Endothelial cell of umbilical vein (primary cell): ENCODE results near the gene CROCC. TPM values are rescaled to one million over a fixed set of nuclear protein-coding genes. Genes with fewer than 3 reads are reported as not detected.
"Not testable (repeated sequence)": the region's sequence is repeated elsewhere in the genome, so short reads cannot be mapped to it uniquely, and the experiment has no call there.

Experiments used
- BruUV-seq: library from RNA; stranded (reverse); fragments of 400-500 nt; replicated peaks from 2 replicates; lab custom pipeline; 2021; lab: Mats Ljungman, UMichigan
- CTCF ChIA-PET: fragments of 300-600, 350-600 bp; sonication (Branson Sonifier 250); formaldehyde crosslinking; loops from one replicate; lab custom pipeline; 2021; ENCODE audit warnings: antibody characterized with exemption, inconsistent platforms; lab: Charles Lee
- POLR2A ChIA-PET: fragments of 300-600, 350-600 bp; sonication (Branson Sonifier 250); formaldehyde crosslinking; loops from one replicate; lab custom pipeline; 2021; ENCODE audit warnings: antibody characterized with exemption, inconsistent platforms; lab: Charles Lee
- DNase-seq: peaks from one replicate; pipeline ENCODE4 v3.0.0-alpha.2; 2011; ENCODE audit warnings: low read depth, low spot score
- FAIRE-seq: peaks from 2 replicates; lab custom pipeline; 2011; peaks lifted over from hg19 to GRCh38; lab: Jason Lieb, UNC
- H2AFZ ChIP-seq: 2 replicates; pipeline ENCODE4 v1.6.0; 2012; ENCODE audit warnings: low read depth, low read length, control low read depth, inconsistent platforms
- H3K27ac ChIP-seq: 2 replicates; pipeline ENCODE4 v1.5.1; 2011; ENCODE audit warnings: low read depth, mild to moderate bottlenecking, control low read depth, low read length, moderate library complexity; ENCODE audit not compliant: insufficient read depth
- H3K27me3 ChIP-seq, 2 experiments: 2 replicates each; pipeline versions ENCODE4 v1.6.0 to v1.6.1; 2011; ENCODE audit warnings: low read length in 2 of 2, mixed read lengths in 1 of 2; ENCODE audit not compliant: control insufficient read depth in 2 of 2, insufficient read depth in 2 of 2
- H3K36me3 ChIP-seq, 2 experiments: 2 replicates in 1 of 2; 3 replicates in 1 of 2; pipeline ENCODE4 v1.5.1; 2011; ENCODE audit warnings: low read length in 2 of 2, mild to moderate bottlenecking in 1 of 2, moderate library complexity in 1 of 2; ENCODE audit not compliant: control insufficient read depth in 2 of 2, insufficient read depth in 2 of 2; ENCODE audit errors: extremely low read depth in 1 of 2
- H3K4me1 ChIP-seq: 3 replicates; pipeline ENCODE4 v1.5.1; 2011; ENCODE audit warnings: mild to moderate bottlenecking, low read length; ENCODE audit not compliant: control insufficient read depth, insufficient read depth; ENCODE audit errors: extremely low read depth
- H3K4me2 ChIP-seq: 2 replicates; pipeline ENCODE4 v1.6.1; 2011; ENCODE audit warnings: low read length, control low read depth, mixed read lengths; ENCODE audit not compliant: insufficient read depth
- H3K4me3 ChIP-seq, 3 experiments: fragments of 200-600 bp in 1 of 3; sonication (generic), shearing (Covaris generic) in 1 of 3; replicated peaks in 1 of 3; 2 replicates each; pipeline ENCODE4 v1.5.1; 2011 to 2016; ENCODE audit warnings: control low read depth in 3 of 3, low read length in 3 of 3, mild to moderate bottlenecking in 2 of 3, inconsistent platforms in 1 of 3, low read depth in 1 of 3, moderate library complexity in 1 of 3; ENCODE audit not compliant: insufficient read depth in 1 of 3
- H3K79me2 ChIP-seq: 2 replicates; pipeline ENCODE4 v1.6.0; 2012; ENCODE audit warnings: low read length, inconsistent platforms; ENCODE audit not compliant: control insufficient read depth, insufficient read depth
- H3K9ac ChIP-seq: replicated peaks from 2 replicates; pipeline ENCODE3; 2011; ENCODE audit warnings: low read length, control low read depth; ENCODE audit not compliant: insufficient read depth; ENCODE audit errors: extremely low read depth
- H3K9me1 ChIP-seq: replicated peaks from 3 replicates; pipeline ENCODE4 v1.6.0; 2011; ENCODE audit warnings: mild to moderate bottlenecking, low read length; ENCODE audit not compliant: control insufficient read depth, insufficient read depth; ENCODE audit errors: extremely low read depth
- H3K9me3 ChIP-seq: replicated peaks from 2 replicates; pipeline ENCODE4 v1.5.1; 2012; ENCODE audit warnings: low read length, inconsistent platforms; ENCODE audit not compliant: control insufficient read depth, insufficient read depth
- H4K20me1 ChIP-seq: replicated peaks from 2 replicates; pipeline ENCODE3; 2011; ENCODE audit warnings: mild to moderate bottlenecking, low read length; ENCODE audit not compliant: control insufficient read depth, insufficient read depth; ENCODE audit errors: extremely low read depth
- EZH2 ChIP-seq: IDR thresholded peaks from 2 replicates; pipeline ENCODE4 v1.6.1; 2012; ENCODE audit warnings: borderline replicate concordance, low read depth, mild to moderate bottlenecking, moderate library complexity, low read length, inconsistent platforms; ENCODE audit not compliant: severe bottlenecking
- FOS ChIP-seq: IDR thresholded peaks from 2 replicates; pipeline ENCODE4 v1.6.1; 2011; ENCODE audit warnings: mild to moderate bottlenecking, low read length, moderate library complexity, borderline replicate concordance; ENCODE audit not compliant: insufficient read depth
- GATA2 ChIP-seq: IDR thresholded peaks from 2 replicates; pipeline ENCODE4 v1.7.0; 2011; ENCODE audit warnings: low read depth, mild to moderate bottlenecking, moderate library complexity, mixed read lengths, low read length; ENCODE audit not compliant: insufficient read length, insufficient read depth
- JUN ChIP-seq: IDR thresholded peaks from 2 replicates; pipeline ENCODE4 v1.6.1; 2011; ENCODE audit warnings: borderline replicate concordance, low read depth; ENCODE audit not compliant: insufficient read length, insufficient read depth
- MAX ChIP-seq: IDR thresholded peaks from 2 replicates; pipeline ENCODE4 v1.6.1; 2011; ENCODE audit not compliant: insufficient read depth, insufficient read length
- MYC ChIP-seq: IDR thresholded peaks from one replicate; pipeline ENCODE4 v1.6.1; 2011; ENCODE audit warnings: mild to moderate bottlenecking, low read depth, low read length
- POLR2A ChIP-seq: IDR thresholded peaks from 2 replicates; pipeline ENCODE4 v1.6.1; 2012; ENCODE audit warnings: low read depth, mild to moderate bottlenecking, control low read depth, low read length
- POLR2AphosphoS5 ChIP-seq: IDR thresholded peaks from 2 replicates; pipeline ENCODE4 v1.6.1; 2012; ENCODE audit warnings: low read depth, mild to moderate bottlenecking, control low read depth, low read length, moderate library complexity; ENCODE audit not compliant: insufficient read depth
- dilution Hi-C: fragments of 300-500 bp; cut with MboI; formaldehyde crosslinking; loops from one replicate; pipeline ENCODE4 v1.15.0; 2019; ENCODE audit warnings: low sequenced_read_pairs; ENCODE audit not compliant: extremely low pct_ligation_motif_present
- intact Hi-C: fragments of 100-400 bp; cut with micrococcal nuclease; formaldehyde crosslinking; loops from one replicate; pipeline ENCODE4 v1.10.0; 2022
- polyA plus RNA-seq, 4 experiments: library from polyadenylated mRNA; depleted of rRNA in 3 of 4; stranded (reverse) in 3 of 4; unstranded in 1 of 4; fragments of >200 nt; gene quantifications; 2 replicates each; pipeline versions ENCODE4 v1.2.1 to v1.2.3, GENCODE V29; 2011 to 2012; ENCODE audit warnings: missing spikeins in 1 of 4
- total RNA-seq: library from RNA; stranded (reverse); gene quantifications from 2 replicates; pipeline ENCODE4 v1.2.3, GENCODE V29; 2021
- TF ChIP-seq, protein P1 (sequence below), 2 donors: IDR thresholded peaks; 1 replicate in 1 of 2; 2 replicates in 1 of 2; pipeline ENCODE4 v1.5.1; 2011; ENCODE audit warnings: low read length in 2 of 2, mild to moderate bottlenecking in 2 of 2, moderate library complexity in 2 of 2, control low read depth in 1 of 2, inconsistent platforms in 1 of 2, low read depth in 1 of 2; ENCODE audit not compliant: insufficient read depth in 1 of 2; ENCODE audit errors: extremely low read depth in 1 of 2

CROCC gene
- total and polyA plus RNA-seq, 2 donors (not counting 3 experiments of a cell fraction or from before 2014, with no cell fraction given), result 18.3 to 35.5 TPM

DNA sequence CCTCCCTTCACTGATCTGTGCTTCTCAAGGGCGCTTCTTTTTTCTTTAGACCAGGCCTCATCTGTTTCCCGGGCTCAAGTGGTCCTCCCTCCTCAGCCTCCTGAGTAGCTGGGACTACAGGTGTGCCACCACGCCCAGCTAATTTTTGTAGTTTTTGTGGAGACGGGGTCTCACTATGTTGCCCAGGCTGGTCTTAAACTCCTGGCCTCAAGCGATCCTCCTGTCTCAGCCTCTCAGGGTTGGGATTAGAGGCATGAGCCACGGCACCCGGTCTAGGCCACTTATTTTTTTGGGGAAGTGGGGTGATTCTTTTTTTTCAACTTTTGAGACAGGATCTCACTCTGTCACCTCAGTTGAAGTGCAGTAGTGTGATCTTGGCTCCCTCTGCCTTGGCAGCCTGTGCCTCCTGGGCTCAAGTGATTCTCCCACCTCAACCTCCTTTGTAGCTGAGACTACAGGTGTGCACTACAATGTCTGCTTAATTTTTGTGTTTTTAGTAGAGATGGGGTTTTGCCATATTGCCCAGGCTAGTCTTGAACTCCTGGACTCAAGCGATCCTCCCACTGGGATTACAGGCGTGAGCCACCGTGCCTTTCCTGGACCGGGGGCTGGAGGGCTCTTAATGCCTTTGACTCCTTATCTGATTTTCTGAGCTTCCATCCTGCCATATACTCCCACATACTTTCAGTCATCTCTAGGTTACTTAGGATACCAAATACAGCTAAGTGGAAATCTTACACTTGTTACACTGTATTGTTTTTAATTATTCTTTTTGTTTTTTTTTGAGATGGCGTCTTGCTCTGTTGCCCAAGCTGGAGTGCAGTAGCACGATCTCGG, 39.8 kb downstream of the CROCC start:
- dilution Hi-C loops (no loop called here), intact Hi-C loops (no loop called here)
- no TSS peak for BruUV-seq
- H3K27me3 ChIP-seq, result no peaks in the 10 kb centered on the region
- peak overlapping the region in 1 of 3 experiments; percentile 27 for H3K4me3 ChIP-seq
- no peaks in the 10 kb centered on the region for H3K9me1 ChIP-seq
- peak; percentile 80 for FAIRE-seq
- H3K9me3 ChIP-seq, result no peaks in the 10 kb centered on the region
- POLR2A ChIA-PET, result interaction anchor here (0.7 kb wide), 1 partner anchor 444 kb away, joined by 3 read pairs; no protein-coding TSS in a partner anchor
- H2AFZ ChIP-seq, result peak overlapping the region; percentile 58
- CTCF ChIA-PET, result interaction anchor here (0.5 to 5.4 kb wide), 31 partner anchors 9 to 341 kb away, joined by 3 to 32 read pairs (median 4); partner anchors contain the start of genes CROCC and MFAP2
- no peaks in the 10 kb centered on the region for H3K79me2 ChIP-seq
- peaks cover 0 to 8% of the 10 kb centered on the region in 2 experiments for H3K36me3 ChIP-seq
- H3K4me1 ChIP-seq, result no peaks in the 10 kb centered on the region
- no peak for TF ChIP-seq MYC
- TF ChIP-seq EZH2, result no peak
- TF ChIP-seq MAX, result no peak
- TF ChIP-seq JUN, result no peak
- TF ChIP-seq GATA2, result no peak
- TF ChIP-seq POLR2A, result no peak
- TF ChIP-seq, protein P1, sequence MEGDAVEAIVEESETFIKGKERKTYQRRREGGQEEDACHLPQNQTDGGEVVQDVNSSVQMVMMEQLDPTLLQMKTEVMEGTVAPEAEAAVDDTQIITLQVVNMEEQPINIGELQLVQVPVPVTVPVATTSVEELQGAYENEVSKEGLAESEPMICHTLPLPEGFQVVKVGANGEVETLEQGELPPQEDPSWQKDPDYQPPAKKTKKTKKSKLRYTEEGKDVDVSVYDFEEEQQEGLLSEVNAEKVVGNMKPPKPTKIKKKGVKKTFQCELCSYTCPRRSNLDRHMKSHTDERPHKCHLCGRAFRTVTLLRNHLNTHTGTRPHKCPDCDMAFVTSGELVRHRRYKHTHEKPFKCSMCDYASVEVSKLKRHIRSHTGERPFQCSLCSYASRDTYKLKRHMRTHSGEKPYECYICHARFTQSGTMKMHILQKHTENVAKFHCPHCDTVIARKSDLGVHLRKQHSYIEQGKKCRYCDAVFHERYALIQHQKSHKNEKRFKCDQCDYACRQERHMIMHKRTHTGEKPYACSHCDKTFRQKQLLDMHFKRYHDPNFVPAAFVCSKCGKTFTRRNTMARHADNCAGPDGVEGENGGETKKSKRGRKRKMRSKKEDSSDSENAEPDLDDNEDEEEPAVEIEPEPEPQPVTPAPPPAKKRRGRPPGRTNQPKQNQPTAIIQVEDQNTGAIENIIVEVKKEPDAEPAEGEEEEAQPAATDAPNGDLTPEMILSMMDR (IDR thresholded peaks at IDR 0.05; ENCODE audit: extremely low read depth in 1 of 2, insufficient read depth in 1 of 2, low read depth in 1 of 2, low read length in 2 of 2), result no peak
- no peak for TF ChIP-seq POLR2AphosphoS5
- TF ChIP-seq FOS, result no peak
- no peak overlapping the region for H3K27ac ChIP-seq
- H3K9ac ChIP-seq, result peak overlapping the region; percentile 24
- H4K20me1 ChIP-seq, result no peaks in the 10 kb centered on the region
- no peak for DNase-seq
- peak overlapping the region; percentile 59 for H3K4me2 ChIP-seq

DNA sequence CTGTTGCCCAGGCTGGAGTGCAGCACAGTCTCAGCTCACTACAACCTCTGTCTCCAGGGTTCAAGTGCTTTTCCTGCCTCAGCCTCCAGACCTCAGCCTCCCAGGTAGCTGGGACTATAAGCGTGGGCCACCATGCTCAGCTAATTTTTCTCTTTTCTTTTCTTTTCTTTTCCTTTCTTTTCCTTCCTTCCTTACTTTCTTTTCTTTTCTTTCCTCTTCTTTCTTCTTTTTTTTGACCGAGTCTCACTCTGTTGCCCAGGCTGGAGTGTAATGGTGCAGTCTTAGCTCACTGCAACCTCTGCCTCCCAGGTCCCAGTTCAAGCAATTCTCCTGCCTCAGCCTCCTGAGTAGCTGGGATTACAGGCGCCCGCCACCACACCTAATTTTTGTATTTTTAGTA, 42.4 kb downstream of the CROCC start:
- H4K20me1 ChIP-seq, H3K4me2 ChIP-seq, H3K9me3 ChIP-seq, dilution Hi-C loops, H3K79me2 ChIP-seq, H2AFZ ChIP-seq, DNase-seq, H3K27ac ChIP-seq, H3K27me3 ChIP-seq, BruUV-seq, H3K4me3 ChIP-seq, FAIRE-seq, H3K36me3 ChIP-seq, H3K9ac ChIP-seq, H3K9me1 ChIP-seq, POLR2A ChIA-PET, intact Hi-C loops: not testable (repeated sequence)
- peaks cover 11% of the 10 kb centered on the region for H3K4me1 ChIP-seq
- CTCF ChIA-PET, result interaction anchor here (0.8 to 2.3 kb wide), 6 partner anchors 14 to 82 kb away, joined by 3 to 14 read pairs (median 3); no protein-coding TSS in a partner anchor
